Stimulated activated CD4-positive, alpha-beta T cell treated with anti-CD3 and anti-CD28 coated beads, Interleukin-15, amount 100 ng/mL, for 1 hour (primary cell): ENCODE measurements around the gene SFMBT2.

Source experiments
- DNase-seq, 2 donors: peaks; one replicate each; pipeline ENCODE4 v3.0.0-alpha.2; 2020; ENCODE audit warnings: low read depth in 1 of 2, low spot score in 1 of 2

The SFMBT2 gene

DNA sequence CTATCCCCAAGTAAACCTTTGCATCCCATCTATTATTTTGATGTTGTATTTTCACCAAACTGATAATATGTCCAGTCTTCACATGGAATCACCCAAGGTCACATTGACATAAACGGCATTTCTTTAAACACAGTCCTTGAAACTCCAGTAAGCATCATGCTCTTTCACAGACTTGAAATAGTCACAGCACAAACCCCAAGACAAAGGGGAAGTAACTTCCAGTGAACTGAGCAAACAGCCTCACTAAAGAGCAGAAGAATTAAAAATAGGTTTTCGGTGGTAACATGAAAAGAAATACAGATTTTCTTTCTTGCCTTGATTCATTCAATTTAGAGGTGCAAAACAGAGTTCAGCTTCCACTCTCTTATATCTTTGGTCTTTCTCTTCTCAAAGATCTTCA, 253.7 kb downstream of the SFMBT2 start:
- DNase-seq: no peak

- DNase-seq: no peak
These were observed 257.1 kb downstream of the SFMBT2 start for GRCh38 chr10:7153750-7154149.

GRCh38 chr10:7152982-7153381, 257.9 kb downstream of the SFMBT2 start:
- no peak for DNase-seq

DNA sequence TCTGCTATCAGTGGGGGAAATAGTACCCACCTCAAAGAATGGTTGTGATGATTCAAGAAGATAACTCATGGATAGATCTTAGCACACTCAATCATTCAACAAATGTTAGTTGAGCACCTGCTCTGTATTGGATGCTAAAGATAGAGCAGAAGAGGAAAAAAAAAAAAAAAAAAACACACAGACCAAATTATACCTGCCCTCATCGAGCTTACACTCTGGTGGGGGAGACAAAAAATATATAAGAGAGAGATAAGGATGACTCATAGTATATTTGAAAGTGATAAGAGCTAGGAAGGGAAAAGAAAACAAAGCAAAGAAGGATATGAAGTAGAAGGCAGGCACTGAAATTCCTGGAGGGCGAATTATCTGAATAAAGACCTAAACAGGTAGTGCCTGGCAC, 258.5 kb downstream of the SFMBT2 start:
- DNase-seq: no peak

DNA sequence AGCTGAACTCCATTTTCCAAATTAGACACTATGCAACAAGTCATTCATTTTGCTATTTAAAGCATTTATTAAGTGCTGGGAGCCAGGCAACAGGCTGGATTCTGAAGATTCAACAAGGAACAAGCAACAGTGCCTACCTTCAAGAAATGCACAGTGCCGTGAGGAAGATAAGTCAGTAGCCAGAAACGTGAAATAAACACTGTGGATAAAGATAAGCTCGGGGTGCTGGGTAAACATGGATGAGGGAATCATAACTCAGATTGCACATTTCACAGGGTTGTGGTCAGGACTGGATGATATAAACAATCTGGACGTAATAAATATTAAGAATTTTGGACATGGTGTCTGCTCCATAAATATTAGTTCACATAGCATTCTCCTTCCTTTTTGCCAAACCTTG, 259.3 kb downstream of the SFMBT2 start:
- DNase-seq: no peak

- no peak for DNase-seq
These were observed 260.5 kb downstream of the SFMBT2 start for GRCh38 chr10:7150349-7150748.

- no peak for DNase-seq
These were observed 264.6 kb downstream of the SFMBT2 start for GRCh38 chr10:7146189-7146588.

DNA sequence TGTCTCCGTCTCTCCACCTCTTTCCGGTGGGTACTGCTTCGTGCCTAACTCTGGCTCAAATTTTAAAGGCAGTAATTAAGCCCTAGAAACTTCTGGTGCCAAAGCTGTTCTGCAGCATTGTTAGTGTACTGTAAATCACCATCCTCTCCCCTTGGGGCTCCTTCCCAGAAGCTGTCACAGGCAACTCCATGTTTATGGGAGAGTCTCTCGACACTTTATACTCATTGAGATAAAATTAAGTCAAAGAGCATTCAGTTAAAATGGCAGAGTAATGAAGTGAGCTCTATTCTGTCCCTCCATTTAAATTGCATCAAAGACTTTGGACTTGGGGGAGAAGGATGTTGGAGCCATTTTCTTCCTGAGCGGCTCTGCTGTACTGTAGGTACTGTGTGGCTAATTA, 274.8 kb downstream of the SFMBT2 start:
- DNase-seq: no peak

DNA sequence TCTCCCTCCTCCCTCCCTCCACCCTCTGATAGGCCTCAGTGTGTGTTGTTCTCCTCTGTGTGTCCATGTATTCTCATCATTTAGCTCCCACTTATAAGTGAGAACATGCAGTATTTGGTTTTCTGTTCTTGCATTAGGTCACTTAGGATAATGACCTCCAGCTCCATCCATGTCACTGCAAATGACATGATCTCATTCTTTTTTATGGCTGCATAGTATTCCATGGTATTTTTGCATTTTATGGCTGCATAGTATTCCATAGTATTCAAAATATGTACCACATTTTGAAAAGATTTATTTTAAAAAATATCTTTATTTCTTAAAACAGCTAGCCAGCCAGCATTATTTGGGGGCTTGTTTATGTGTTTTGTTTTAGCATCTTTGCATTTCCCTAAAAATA, 275.6 kb downstream of the SFMBT2 start:
- no peak for DNase-seq

DNA sequence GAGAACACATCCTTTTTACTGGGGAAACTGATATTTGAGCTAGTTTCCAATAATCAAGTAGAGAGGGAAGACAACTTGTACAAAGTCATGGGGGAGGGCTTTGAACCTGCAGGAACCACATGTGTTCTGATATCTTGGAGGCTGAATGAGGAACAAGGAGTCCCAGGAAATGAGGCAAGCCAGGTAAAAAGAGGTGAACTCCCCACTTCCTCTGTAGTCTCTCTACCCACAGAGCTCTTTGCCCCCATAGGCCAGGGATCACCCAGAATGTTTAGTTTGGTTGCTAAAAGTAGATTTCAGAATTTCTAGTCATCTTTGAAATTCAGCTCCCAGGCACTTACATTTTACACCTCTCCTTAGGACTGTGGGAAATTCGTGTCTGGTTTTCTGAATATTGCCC, 276.4 kb downstream of the SFMBT2 start:
- no peak for DNase-seq

GRCh38 chr10:7133958-7134357, 276.9 kb downstream of the SFMBT2 start:
- DNase-seq: no peak

DNA sequence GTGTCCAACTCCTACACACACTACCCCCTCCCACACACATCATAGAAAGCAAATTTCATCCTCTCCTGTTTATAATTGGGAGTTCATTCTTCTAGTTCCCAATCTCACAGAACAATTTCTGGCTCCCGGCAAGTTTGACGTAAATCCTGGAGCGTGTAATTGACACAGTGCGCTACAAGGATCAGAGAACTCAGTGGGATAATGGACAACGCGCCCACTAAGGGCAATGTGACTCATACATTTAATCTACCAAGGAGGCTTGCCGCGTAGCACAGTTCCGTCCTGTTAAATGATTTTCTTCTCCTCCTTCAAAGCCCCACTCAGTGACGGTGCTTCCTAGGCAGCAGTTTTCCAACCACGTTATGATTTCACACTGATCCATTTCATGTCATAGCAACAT, 277.6 kb downstream of the SFMBT2 start:
- DNase-seq: no peak

- DNase-seq: no peak
These were observed 280.5 kb downstream of the SFMBT2 start for GRCh38 chr10:7130191-7130911.

DNA sequence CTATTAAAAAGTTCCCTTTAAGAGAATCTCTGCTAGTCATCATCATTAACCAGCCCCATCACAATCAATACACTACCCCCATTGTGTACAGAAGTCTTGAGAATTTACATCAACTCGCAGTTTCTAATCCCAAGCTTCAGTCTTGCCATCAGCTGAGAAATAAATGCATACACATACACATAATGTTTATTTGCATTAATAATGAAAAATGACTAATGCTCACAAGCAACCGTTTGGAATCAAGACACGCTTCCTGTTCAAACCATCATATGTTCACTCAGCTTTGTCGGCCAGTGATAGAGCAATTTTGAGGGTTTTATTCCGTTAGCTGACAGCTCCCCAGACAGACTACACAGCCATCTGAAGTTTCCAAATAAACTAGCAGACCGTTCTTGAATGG, 287.1 kb downstream of the SFMBT2 start:
- no peak for DNase-seq

GRCh38 chr10:7122561-7122960, 288.3 kb downstream of the SFMBT2 start:
- DNase-seq: no peak

- peak; percentile 39 to 41 for DNase-seq
These were observed 289.6 kb downstream of the SFMBT2 start for GRCh38 chr10:7121154-7121797.

GRCh38 chr10:7119325-7120015, 291.4 kb downstream of the SFMBT2 start:
- no peak for DNase-seq

- DNase-seq: no peak
These were observed 292.8 kb downstream of the SFMBT2 start for GRCh38 chr10:7117806-7118674.

DNA sequence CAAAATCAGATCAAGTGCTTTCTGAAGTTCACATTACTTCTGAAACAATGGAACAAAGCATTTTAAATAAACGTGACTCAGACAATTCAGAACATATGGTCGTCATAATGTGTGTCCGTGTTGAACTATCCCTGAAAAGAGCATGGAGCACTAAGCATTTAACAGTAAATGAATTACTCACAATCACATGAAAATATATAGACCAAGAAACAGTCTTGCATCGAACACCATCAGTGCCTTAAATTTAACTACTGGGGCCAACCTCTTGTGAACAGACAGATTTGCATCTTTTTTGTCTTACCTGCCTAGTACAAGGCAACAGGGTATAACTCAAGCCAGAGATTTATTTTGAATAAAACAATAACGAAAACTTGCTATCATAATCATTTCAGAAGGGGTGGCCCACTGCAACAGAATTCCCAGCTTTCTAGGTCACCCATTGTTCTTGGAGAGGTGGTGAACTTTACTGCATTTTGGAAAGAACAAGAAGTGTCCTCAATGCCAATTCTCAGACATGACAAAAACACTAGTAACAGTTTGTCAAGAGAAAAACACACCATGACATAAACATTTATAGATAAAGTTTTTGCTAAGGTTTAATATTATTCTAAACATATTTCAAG, 293.5 kb downstream of the SFMBT2 start:
- DNase-seq: no peak

DNA sequence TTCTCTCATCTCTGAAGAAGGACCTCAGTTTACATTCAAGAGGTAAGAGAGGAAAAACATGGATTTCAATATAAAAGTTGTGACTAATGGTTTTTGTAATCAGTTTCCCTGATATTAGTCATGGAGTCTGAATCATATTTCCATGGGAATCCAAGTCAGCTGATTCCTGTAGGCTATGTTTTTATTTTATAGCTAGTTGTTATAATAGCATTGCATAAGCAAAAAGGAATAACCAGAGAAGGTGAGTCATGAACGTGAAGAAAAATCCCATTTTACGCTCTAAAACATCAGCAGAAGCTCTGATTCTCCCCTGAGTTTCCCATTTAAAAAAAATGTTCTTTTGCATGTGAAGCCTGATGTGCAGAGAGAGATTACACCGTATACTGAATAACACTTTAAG, 299.3 kb downstream of the SFMBT2 start:
- no peak for DNase-seq

- DNase-seq: no peak
These were observed 299.7 kb downstream of the SFMBT2 start for GRCh38 chr10:7111089-7111488.
